Neural progenitor cell (in vitro differentiated cells): ENCODE results near the gene CCDC3.

Experiments used
- CTCF ChIP-seq: fragments of 200-600 bp; sonication (generic); IDR thresholded peaks from 2 replicates; pipeline ENCODE4 v1.5.1; 2017; ENCODE audit warnings: antibody characterized with exemption, mild to moderate bottlenecking
- EZH2 ChIP-seq: fragments of 200-600 bp; sonication (generic); IDR thresholded peaks from 2 replicates; pipeline ENCODE4 v1.6.1; 2017; ENCODE audit warnings: antibody characterized with exemption, mild to moderate bottlenecking, moderate library complexity

DNA sequence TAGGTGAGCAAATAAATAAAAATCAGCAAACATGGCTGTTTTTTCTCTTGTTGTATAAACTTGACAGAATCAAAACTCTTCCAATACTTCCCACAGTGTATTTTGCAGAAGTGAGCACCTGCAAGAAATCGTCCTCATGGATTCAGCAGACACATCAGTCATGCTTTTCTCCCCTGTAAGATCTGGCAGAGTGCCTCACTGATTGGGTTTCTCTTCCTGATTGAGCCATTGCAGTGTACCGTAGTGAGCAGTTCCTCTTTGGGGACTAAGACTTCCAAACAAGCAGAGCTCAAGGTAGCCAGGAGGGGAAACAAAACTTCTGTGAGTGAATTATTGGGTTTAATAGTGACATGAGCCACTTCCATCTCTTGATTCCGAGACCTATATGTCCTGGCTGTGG is 2.2 kb upstream of the CCDC3 start:
- no peak for TF ChIP-seq CTCF
- no peak for TF ChIP-seq EZH2
